ENCODE measurements around the gene CBLN1. TPM values are rescaled to one million over a fixed set of nuclear protein-coding genes. Genes with fewer than 3 reads are reported as not detected.
A peak's percentile ranks its signal among the peaks of the same experiment; 100 is the strongest.

Gene CBLN1
- total RNA-seq, 1 donor = not detected

DNA sequence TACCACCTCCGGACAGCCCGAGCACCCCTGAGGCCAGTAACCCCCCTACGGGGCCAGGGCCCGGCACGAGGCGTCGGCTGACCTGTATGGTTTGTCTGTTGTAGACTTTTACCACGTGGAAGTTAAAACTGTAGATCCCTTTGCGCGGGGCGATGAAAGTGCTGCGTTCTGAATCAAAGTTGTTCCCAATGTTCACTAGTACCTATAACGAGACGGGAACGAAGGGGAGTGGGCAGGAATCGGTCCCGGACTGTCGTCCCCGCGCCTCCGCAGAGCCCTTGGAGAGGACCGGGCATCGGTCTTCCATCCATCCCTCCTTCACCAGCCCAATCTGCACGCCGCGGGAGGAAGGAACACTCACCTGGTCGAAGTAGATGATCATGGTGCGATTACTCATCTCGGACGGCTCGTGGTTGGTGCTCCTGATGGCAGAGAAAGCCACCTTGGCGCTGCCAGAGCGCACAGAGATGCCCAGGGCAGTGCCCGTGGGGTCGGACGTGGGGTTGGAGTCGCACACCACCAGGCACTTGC lies 732 bp downstream of the CBLN1 start:
- Histone ChIP-seq H3K9me3 (ENCODE audit: low read depth, low read length) (no peaks in the 10 kb centered on the region), H3K36me3 (ENCODE audit: insufficient read depth, low read length) (no peaks in the 10 kb centered on the region), H3K79me2 (ENCODE audit: insufficient read depth, low read length) (no peaks in the 10 kb centered on the region), H3K4me1 (ENCODE audit: insufficient read depth, low read length) (no peaks in the 10 kb centered on the region), H3K4me3 (ENCODE audit: insufficient read depth, low read length) (no peak overlapping the region), H3K4me2 (ENCODE audit: insufficient read depth, low read length) (no peak overlapping the region), H2AFZ (ENCODE audit: low read length) (no peak overlapping the region), H3K27me3 (ENCODE audit: insufficient read depth, low read length) (peaks cover 68% of the 10 kb centered on the region), H4K20me1 (ENCODE audit: insufficient read depth, low read length) (no peaks in the 10 kb centered on the region), H3K27ac (ENCODE audit: low read depth, low read length) (no peak overlapping the region)
- TF ChIP-seq, protein P1, sequence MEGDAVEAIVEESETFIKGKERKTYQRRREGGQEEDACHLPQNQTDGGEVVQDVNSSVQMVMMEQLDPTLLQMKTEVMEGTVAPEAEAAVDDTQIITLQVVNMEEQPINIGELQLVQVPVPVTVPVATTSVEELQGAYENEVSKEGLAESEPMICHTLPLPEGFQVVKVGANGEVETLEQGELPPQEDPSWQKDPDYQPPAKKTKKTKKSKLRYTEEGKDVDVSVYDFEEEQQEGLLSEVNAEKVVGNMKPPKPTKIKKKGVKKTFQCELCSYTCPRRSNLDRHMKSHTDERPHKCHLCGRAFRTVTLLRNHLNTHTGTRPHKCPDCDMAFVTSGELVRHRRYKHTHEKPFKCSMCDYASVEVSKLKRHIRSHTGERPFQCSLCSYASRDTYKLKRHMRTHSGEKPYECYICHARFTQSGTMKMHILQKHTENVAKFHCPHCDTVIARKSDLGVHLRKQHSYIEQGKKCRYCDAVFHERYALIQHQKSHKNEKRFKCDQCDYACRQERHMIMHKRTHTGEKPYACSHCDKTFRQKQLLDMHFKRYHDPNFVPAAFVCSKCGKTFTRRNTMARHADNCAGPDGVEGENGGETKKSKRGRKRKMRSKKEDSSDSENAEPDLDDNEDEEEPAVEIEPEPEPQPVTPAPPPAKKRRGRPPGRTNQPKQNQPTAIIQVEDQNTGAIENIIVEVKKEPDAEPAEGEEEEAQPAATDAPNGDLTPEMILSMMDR (IDR thresholded peaks at IDR 0.05; ENCODE audit: extremely low read depth, low read depth, low read length) = no peak
- peak; percentile 81 for DNase-seq (ENCODE audit: insufficient read length, low spot score, missing footprints)

DNA sequence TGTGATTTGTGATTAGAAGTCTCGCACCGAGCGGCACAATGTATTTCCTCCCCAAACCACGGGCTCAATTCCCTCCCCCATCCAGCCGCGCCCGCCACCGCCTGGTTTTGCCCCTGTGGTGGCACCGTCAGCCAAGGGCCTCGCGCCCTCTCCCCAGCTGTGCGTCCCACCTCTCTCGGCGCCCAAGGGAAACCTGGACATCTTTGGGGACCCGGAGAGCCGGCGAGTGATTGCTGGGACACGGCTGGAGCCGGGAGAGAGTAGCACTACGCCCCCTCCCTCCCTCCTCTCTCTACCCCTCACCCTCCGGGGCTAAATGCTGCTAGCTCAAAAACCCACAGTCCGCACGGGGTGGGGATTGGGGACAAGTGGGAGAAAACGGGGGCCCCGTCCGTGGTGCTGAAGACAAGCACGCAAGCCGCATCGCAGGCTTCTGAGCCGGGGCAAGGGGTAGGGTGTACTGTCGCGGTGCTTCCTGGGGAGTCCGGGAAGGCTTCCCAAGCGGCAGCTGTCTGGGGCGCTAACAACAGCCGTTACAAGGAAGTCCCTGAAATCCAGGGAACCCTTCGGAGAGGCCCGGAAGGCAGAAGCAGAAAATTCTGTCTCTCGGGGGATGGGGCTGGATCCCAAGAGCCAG lies 1.4 kb downstream of the CBLN1 start:
- H3K27me3 ChIP-seq (ENCODE audit: insufficient read depth, low read length) = peaks cover 72% of the 10 kb centered on the region
- no peaks in the 10 kb centered on the region for H4K20me1 ChIP-seq (ENCODE audit: insufficient read depth, low read length)
- H3K9me3 ChIP-seq (ENCODE audit: low read depth, low read length) = no peaks in the 10 kb centered on the region
- H3K79me2 ChIP-seq (ENCODE audit: insufficient read depth, low read length) = no peaks in the 10 kb centered on the region
- no peak overlapping the region for H3K27ac ChIP-seq (ENCODE audit: low read depth, low read length)
- peak; percentile 89 for DNase-seq (ENCODE audit: insufficient read length, low spot score, missing footprints)
- H3K4me1 ChIP-seq (ENCODE audit: insufficient read depth, low read length) = no peaks in the 10 kb centered on the region
- TF ChIP-seq, protein P1 (IDR thresholded peaks at IDR 0.05; ENCODE audit: extremely low read depth, low read depth, low read length) = no peak
- H3K4me2 ChIP-seq (ENCODE audit: insufficient read depth, low read length) = no peak overlapping the region
- no peak overlapping the region for H2AFZ ChIP-seq (ENCODE audit: low read length)
- no peaks in the 10 kb centered on the region for H3K36me3 ChIP-seq (ENCODE audit: insufficient read depth, low read length)
- H3K4me3 ChIP-seq (ENCODE audit: insufficient read depth, low read length) = no peak overlapping the region

DNA sequence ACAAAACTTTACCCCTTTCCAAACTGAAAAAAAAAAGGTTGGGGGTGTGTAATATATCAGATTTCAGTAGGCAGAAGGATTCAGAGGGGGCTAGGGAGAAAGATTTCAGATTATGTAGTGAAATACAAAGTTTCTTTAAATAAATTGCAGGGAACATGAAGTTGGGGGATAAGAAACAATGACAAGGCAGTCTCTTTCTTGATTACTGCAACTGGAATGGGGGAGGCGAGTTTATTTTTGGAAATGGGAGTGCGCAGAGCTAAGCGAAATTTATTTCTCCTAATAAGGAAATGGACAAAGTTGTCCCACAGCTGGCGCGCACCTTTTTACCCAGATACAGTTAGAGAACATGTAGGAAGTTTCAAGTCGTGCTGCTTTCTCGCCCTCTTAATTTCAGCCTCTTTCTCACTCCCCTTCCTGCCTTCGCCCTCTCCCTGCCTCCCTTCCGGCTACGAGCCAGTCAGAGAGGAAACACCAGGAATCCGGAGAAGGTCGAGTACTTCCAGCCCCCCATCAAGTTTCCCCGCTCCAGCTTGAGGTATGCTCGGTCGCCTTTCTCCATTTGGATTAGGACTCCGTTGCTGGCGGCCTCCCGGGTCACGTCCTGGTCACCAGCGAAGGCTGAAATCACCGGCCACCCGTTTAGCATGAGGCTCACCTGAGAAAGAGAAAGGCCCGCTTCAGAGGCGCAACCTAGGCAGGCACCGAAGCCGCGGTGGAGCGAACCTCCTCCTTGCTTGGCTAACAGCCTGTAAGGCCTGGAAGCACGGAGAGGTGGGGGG lies 2.5 kb downstream of the CBLN1 start:
- Histone ChIP-seq H3K27me3 (ENCODE audit: insufficient read depth, low read length) (peaks cover 77% of the 10 kb centered on the region), H3K4me2 (ENCODE audit: insufficient read depth, low read length) (no peak overlapping the region), H3K4me1 (ENCODE audit: insufficient read depth, low read length) (no peaks in the 10 kb centered on the region)

DNA sequence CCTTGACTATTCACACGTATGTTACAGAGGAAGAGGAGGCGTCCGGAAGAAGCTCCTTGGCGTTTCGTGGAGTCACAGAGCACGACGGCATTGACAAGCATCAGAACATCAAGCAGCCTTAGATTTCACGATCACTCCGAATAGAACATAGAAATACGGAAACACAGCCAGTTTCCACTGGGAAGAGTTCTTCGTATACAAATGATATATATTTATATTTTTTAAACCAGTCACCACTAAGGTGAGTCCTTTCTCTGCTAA lies 3.1 kb downstream of the CBLN1 start:
- Histone ChIP-seq H4K20me1 (ENCODE audit: insufficient read depth, low read length) (no peaks in the 10 kb centered on the region), H3K4me2 (ENCODE audit: insufficient read depth, low read length) (no peak overlapping the region), H2AFZ (ENCODE audit: low read length) (no peak overlapping the region), H3K9me3 (ENCODE audit: low read depth, low read length) (no peaks in the 10 kb centered on the region), H3K27me3 (ENCODE audit: insufficient read depth, low read length) (peaks cover 76% of the 10 kb centered on the region), H3K27ac (ENCODE audit: low read depth, low read length) (no peak overlapping the region), H3K4me1 (ENCODE audit: insufficient read depth, low read length) (no peaks in the 10 kb centered on the region), H3K36me3 (ENCODE audit: insufficient read depth, low read length) (no peaks in the 10 kb centered on the region), H3K4me3 (ENCODE audit: insufficient read depth, low read length) (no peak overlapping the region), H3K79me2 (ENCODE audit: insufficient read depth, low read length) (no peaks in the 10 kb centered on the region)
- peak; percentile 57 for DNase-seq (ENCODE audit: insufficient read length, low spot score, missing footprints)
- TF ChIP-seq, protein P1 (IDR thresholded peaks at IDR 0.05; ENCODE audit: extremely low read depth, low read depth, low read length) = no peak

More for the DNA sequence above, 2.5 kb downstream of the CBLN1 start:
- no peaks in the 10 kb centered on the region for H3K79me2 ChIP-seq (ENCODE audit: insufficient read depth, low read length)
- no peaks in the 10 kb centered on the region for H3K9me3 ChIP-seq (ENCODE audit: low read depth, low read length)
- no peaks in the 10 kb centered on the region for H3K36me3 ChIP-seq (ENCODE audit: insufficient read depth, low read length)
- DNase-seq (ENCODE audit: insufficient read length, low spot score, missing footprints) = peak; percentile 75
- no peak overlapping the region for H3K4me3 ChIP-seq (ENCODE audit: insufficient read depth, low read length)
- TF ChIP-seq, protein P1 (IDR thresholded peaks at IDR 0.05; ENCODE audit: extremely low read depth, low read depth, low read length) = no peak
- H2AFZ ChIP-seq (ENCODE audit: low read length) = no peak overlapping the region
- H4K20me1 ChIP-seq (ENCODE audit: insufficient read depth, low read length) = no peaks in the 10 kb centered on the region
- no peak overlapping the region for H3K27ac ChIP-seq (ENCODE audit: low read depth, low read length)
